ENCODE data around the gene ERP27.

DNA sequence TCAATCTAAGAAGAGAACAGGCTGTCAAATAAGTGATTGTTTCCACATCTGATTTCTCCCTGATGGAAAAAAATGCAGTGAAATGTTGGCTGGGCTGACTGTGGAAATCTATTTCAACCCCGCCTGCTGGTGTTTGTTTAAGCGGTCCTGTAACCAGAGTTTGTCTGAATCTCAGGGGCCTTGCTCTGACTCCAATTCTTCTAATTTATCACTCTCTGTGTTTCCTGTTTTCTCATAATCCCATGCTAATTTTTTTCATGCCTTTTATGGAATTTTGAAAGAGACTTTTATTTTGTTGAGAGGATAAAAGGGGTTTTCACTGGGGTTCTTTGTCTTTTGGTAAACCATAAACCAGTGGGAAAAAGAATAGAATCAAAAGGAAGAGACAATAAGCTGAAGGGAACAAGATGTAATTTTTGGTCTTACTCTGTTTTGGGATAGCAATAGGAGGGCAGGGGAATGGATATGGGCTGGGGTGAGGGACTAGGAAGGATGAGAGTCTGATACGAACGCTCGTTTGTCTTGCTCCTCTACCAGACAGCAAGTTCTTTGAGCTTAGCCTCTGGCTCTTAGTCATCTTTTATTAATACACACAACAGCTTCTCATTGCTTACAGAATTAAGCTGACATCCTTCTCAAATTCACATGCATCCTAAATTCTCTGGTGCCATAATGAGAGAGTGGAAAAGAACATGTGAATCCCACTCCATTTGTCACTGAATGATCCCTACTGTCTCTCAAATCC is 44.7 kb downstream of the ERP27 start:
- TF ChIP-seq L3MBTL2 (conservative IDR thresholded peaks at IDR 0.05) (no peak), FOXK2 (IDR thresholded peaks at IDR 0.05) (no peak), FOXM1 (IDR thresholded peaks at IDR 0.05; ENCODE audit: borderline replicate concordance) (no peak), ELF4 (IDR thresholded peaks at IDR 0.05) (no peak), BHLHE40 (IDR thresholded peaks at IDR 0.05; ENCODE audit: borderline replicate concordance) (no peak)
